Endodermal cell (in vitro differentiated cells): Measurements from ENCODE around the gene PHF21B. TPM values are rescaled to one million over a fixed set of nuclear protein-coding genes. Genes with fewer than 3 reads are reported as not detected.

ENCODE experiments used
- DNase-seq: peaks from one replicate; pipeline ENCODE4 v3.0.0-alpha.2; 2017
- H3K27ac ChIP-seq: 2 replicates; pipeline ENCODE4 v1.5.1; 2013; ENCODE audit warnings: mild to moderate bottlenecking, low read depth, low read length, moderate library complexity
- H3K27me3 ChIP-seq: 2 replicates; pipeline ENCODE4 v1.6.1; 2013; ENCODE audit warnings: mild to moderate bottlenecking, low read length, moderate library complexity; ENCODE audit not compliant: insufficient read depth, control insufficient read depth, poor library complexity, severe bottlenecking
- H3K36me3 ChIP-seq: 2 replicates; pipeline ENCODE4 v1.7.0; 2013; ENCODE audit warnings: mild to moderate bottlenecking, low read length, moderate library complexity; ENCODE audit not compliant: control insufficient read depth, insufficient read depth
- H3K4me1 ChIP-seq: one replicate; pipeline ENCODE4 v1.7.0; 2013; ENCODE audit warnings: low read length; ENCODE audit not compliant: control insufficient read depth, insufficient read depth
- H3K4me3 ChIP-seq: 2 replicates; pipeline ENCODE4 v1.5.1; 2013; ENCODE audit warnings: mild to moderate bottlenecking, low read length, moderate library complexity
- H3K9ac ChIP-seq: 2 replicates; pipeline ENCODE4 v1.6.1; 2013; ENCODE audit warnings: mild to moderate bottlenecking, low read length, moderate library complexity; ENCODE audit not compliant: poor library complexity, severe bottlenecking; ENCODE audit errors: extremely low read depth
- H3K9me3 ChIP-seq: 2 replicates; pipeline ENCODE4 v1.6.1; 2013; ENCODE audit warnings: mild to moderate bottlenecking, low read length, moderate library complexity; ENCODE audit not compliant: control insufficient read depth
- H3K27ac Mint-ChIP-seq: 2 replicates; pipeline ENCODE4 v1.8.0; 2020; ENCODE audit warnings: mixed read lengths
- H3K27me3 Mint-ChIP-seq: 2 replicates; pipeline ENCODE4 v1.8.0; 2021; ENCODE audit warnings: mild to moderate bottlenecking, mixed read lengths; ENCODE audit not compliant: insufficient read depth
- H3K36me3 Mint-ChIP-seq: 2 replicates; pipeline ENCODE4 v1.8.0; 2020; ENCODE audit warnings: low read depth, mixed read lengths
- H3K4me1 Mint-ChIP-seq: 2 replicates; pipeline ENCODE4 v1.8.0; 2020; ENCODE audit warnings: mixed read lengths
- H3K4me3 Mint-ChIP-seq: 2 replicates; pipeline ENCODE4 v1.8.0; 2020; ENCODE audit warnings: mild to moderate bottlenecking, moderate library complexity, mixed read lengths
- H3K9me3 Mint-ChIP-seq: 2 replicates; pipeline ENCODE4 v1.8.0; 2020; ENCODE audit warnings: mild to moderate bottlenecking, mixed read lengths
- CTCF ChIP-seq: fragments of 200-600 bp; sonication (generic); conservative IDR thresholded peaks from 2 replicates; pipeline ENCODE4 v1.5.0; 2021; ENCODE audit warnings: antibody characterized with exemption, mild to moderate bottlenecking
- WGBS, 2 experiments: methylation state at CpG; one replicate each; pipeline versions ENCODE4 v1.1.5 to v1.1.7; 2013; ENCODE audit warnings: missing lambda C conversion rate in 2 of 2, mixed read lengths in 1 of 2; ENCODE audit not compliant: insufficient coverage in 1 of 2, insufficient read length in 1 of 2; 5-methylcytosine and 5-hydroxymethylcytosine counted together
- total RNA-seq, 2 donors: library from RNA; stranded (reverse); fragmentation: NEBNext Ultra II Directional in 1 of 2; extraction: Animal tissue kit (Norgen Biotek cat#: 25700) in 1 of 2; gene quantifications; 2 replicates in 1 of 2; 3 replicates in 1 of 2; pipeline ENCODE4 v1.2.1, GENCODE V29; 2021

PHF21B gene
- total RNA-seq, 2 donors from 2014 or later = 57.5 to 69.2 TPM

GRCh38 chr22:45033136-45033535, 23.3 kb upstream of the PHF21B start:
- no peak for TF ChIP-seq CTCF
- Mint-ChIP-seq H3K27me3 (peaks cover 5% of the 10 kb centered on the region), H3K27ac (no peak overlapping the region), H3K4me3 (no peak overlapping the region), H3K4me1 (peaks cover 1% of the 10 kb centered on the region), H3K36me3 (peaks cover 7% of the 10 kb centered on the region), H3K9me3 (peaks cover 8% of the 10 kb centered on the region)
- Histone ChIP-seq H3K27me3 (no peaks in the 10 kb centered on the region), H3K9me3 (peaks cover 6% of the 10 kb centered on the region), H3K27ac (no peak overlapping the region), H3K4me1 (no peaks in the 10 kb centered on the region), H3K4me3 (no peak overlapping the region), H3K36me3 (no peaks in the 10 kb centered on the region), H3K9ac (no peak overlapping the region)
- 76 to 86% methylated on average over 1 to 2 of the region's 2 CpGs for WGBS, 2 experiments
- DNase-seq = no peak

- no peak overlapping the region for H3K4me3 ChIP-seq
Measured at GRCh38 chr22:45031629-45032403, 22.0 kb upstream of the PHF21B start.

GRCh38 chr22:45029501-45029900, 19.7 kb upstream of the PHF21B start:
- H3K27me3 ChIP-seq = no peaks in the 10 kb centered on the region
- H3K36me3 ChIP-seq = no peaks in the 10 kb centered on the region
- H3K4me1 ChIP-seq = no peaks in the 10 kb centered on the region
- TF ChIP-seq CTCF = no peak
- Mint-ChIP-seq H3K4me3 (no peak overlapping the region), H3K9me3 (no peaks in the 10 kb centered on the region), H3K27ac (no peak overlapping the region), H3K27me3 (peaks cover 5% of the 10 kb centered on the region), H3K4me1 (no peaks in the 10 kb centered on the region), H3K36me3 (no peaks in the 10 kb centered on the region)
- H3K9me3 ChIP-seq = no peaks in the 10 kb centered on the region
- no peak overlapping the region for H3K4me3 ChIP-seq
- no peak overlapping the region for H3K27ac ChIP-seq
- WGBS, 2 experiments = 93 to 98% methylated on average over 4 to 6 of the region's 6 CpGs
- H3K9ac ChIP-seq = no peak overlapping the region
- DNase-seq = no peak

More at GRCh38 chr22:45031629-45032403, 22.0 kb upstream of the PHF21B start:
- WGBS, 2 experiments = 71 to 89% methylated on average over 1 of the region's 1 CpG
- H3K27me3 Mint-ChIP-seq = peaks cover 5% of the 10 kb centered on the region
- no peaks in the 10 kb centered on the region for H3K36me3 ChIP-seq
- no peak overlapping the region for H3K9ac ChIP-seq
- H3K27me3 ChIP-seq = no peaks in the 10 kb centered on the region
- no peak for DNase-seq
- no peaks in the 10 kb centered on the region for H3K36me3 Mint-ChIP-seq
- no peak overlapping the region for H3K27ac Mint-ChIP-seq
- H3K4me3 Mint-ChIP-seq = no peak overlapping the region
- H3K9me3 ChIP-seq = no peaks in the 10 kb centered on the region
- H3K9me3 Mint-ChIP-seq = no peaks in the 10 kb centered on the region
- no peak for TF ChIP-seq CTCF
- H3K4me1 ChIP-seq = no peaks in the 10 kb centered on the region
- no peak overlapping the region for H3K27ac ChIP-seq
- H3K4me1 Mint-ChIP-seq = no peaks in the 10 kb centered on the region
